Osteoblast (primary cell): Measurements from ENCODE around the gene PHAF1. TPM values are rescaled to one million over a fixed set of nuclear protein-coding genes. Genes with fewer than 3 reads are reported as not detected.

Source experiments
- DNase-seq: peaks from one replicate; pipeline ENCODE4 v3.0.0; 2011; ENCODE audit warnings: low spot score, mixed read lengths; ENCODE audit not compliant: insufficient read length; ENCODE audit errors: missing footprints
- H2AFZ ChIP-seq: 2 replicates; pipeline ENCODE4 v1.6.0; 2011; ENCODE audit warnings: mild to moderate bottlenecking, low read length
- H3K27ac ChIP-seq: 2 replicates; pipeline ENCODE4 v1.5.1; 2011; ENCODE audit warnings: mild to moderate bottlenecking, low read depth, low read length, moderate library complexity
- H3K27me3 ChIP-seq: 2 replicates; pipeline ENCODE4 v1.6.0; 2012; ENCODE audit warnings: mild to moderate bottlenecking, control low read depth, inconsistent platforms, low read length, moderate library complexity; ENCODE audit not compliant: insufficient read depth
- H3K36me3 ChIP-seq: 2 replicates; pipeline ENCODE4 v1.5.1; 2011; ENCODE audit warnings: mild to moderate bottlenecking, low read length, control low read depth, moderate library complexity; ENCODE audit not compliant: insufficient read depth
- H3K4me1 ChIP-seq: 2 replicates; pipeline ENCODE4 v1.5.1; 2011; ENCODE audit warnings: mild to moderate bottlenecking, low read length, control low read depth, moderate library complexity; ENCODE audit not compliant: insufficient read depth
- H3K4me2 ChIP-seq: 2 replicates; pipeline ENCODE4 v1.6.0; 2011; ENCODE audit warnings: mild to moderate bottlenecking, low read length; ENCODE audit not compliant: insufficient read depth
- H3K4me3 ChIP-seq: fragments of 200-600 bp; sonication (generic); 3 replicates; pipeline ENCODE4 v1.5.1; 2012; ENCODE audit warnings: mild to moderate bottlenecking, low read length, inconsistent platforms; ENCODE audit not compliant: insufficient read depth
- H3K79me2 ChIP-seq: 2 replicates; pipeline ENCODE4 v1.6.0; 2012; ENCODE audit warnings: mild to moderate bottlenecking, low read length, control low read depth, inconsistent platforms; ENCODE audit not compliant: insufficient read depth
- H3K9me3 ChIP-seq: 2 replicates; pipeline ENCODE4 v1.5.1; 2011; ENCODE audit warnings: low read depth, low read length, control low read depth
- H4K20me1 ChIP-seq: 2 replicates; pipeline ENCODE4 v1.6.0; 2012; ENCODE audit warnings: mild to moderate bottlenecking, low read length, control low read depth; ENCODE audit not compliant: insufficient read depth
- total RNA-seq: library from RNA; depleted of rRNA; stranded (reverse); fragments of >200 nt; gene quantifications from 2 replicates; pipeline ENCODE4 v1.2.3, GENCODE V29; 2012
- TF ChIP-seq, protein P1 (sequence below): IDR thresholded peaks from 2 replicates; pipeline ENCODE4 v1.5.1; 2011; ENCODE audit warnings: mild to moderate bottlenecking, low read depth, low read length, moderate library complexity; ENCODE audit errors: extremely low read depth

PHAF1 gene
- total RNA-seq, 1 donor: 13.8 TPM

DNA sequence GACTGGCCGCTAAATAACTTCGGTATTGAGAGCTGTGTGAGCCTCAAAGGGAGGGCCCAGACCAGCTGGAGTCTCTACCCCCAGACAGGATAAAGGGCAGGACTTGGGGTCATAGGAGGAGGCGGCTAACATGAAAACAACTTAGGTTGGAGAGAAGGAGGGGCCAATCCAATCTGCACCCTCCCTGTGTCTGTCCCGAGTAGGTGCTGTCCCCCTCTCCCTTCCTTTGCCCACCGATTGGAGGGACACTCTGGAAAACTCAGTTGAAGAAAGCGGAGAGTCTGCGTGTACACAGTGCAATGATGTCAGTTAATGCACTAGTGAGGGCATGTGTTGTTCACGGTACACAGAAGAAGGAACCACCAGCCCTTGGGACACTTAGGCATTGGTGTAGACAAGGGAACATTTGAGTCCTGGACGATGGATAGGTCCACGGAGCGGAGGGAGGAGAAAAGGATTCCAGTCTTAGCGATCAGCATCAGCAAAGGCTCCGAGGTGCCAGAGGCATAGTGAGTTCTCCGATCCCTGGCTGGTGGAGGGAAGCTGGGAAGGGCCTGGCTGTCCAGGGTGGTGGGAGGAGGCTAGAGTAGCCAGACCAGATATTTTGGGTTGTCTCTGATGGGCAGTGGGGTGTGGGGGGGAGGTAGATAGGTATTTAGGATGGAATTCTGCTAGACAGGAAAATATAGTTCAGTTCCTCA is 61.4 kb downstream of the PHAF1 start:
- TF ChIP-seq, protein P1, sequence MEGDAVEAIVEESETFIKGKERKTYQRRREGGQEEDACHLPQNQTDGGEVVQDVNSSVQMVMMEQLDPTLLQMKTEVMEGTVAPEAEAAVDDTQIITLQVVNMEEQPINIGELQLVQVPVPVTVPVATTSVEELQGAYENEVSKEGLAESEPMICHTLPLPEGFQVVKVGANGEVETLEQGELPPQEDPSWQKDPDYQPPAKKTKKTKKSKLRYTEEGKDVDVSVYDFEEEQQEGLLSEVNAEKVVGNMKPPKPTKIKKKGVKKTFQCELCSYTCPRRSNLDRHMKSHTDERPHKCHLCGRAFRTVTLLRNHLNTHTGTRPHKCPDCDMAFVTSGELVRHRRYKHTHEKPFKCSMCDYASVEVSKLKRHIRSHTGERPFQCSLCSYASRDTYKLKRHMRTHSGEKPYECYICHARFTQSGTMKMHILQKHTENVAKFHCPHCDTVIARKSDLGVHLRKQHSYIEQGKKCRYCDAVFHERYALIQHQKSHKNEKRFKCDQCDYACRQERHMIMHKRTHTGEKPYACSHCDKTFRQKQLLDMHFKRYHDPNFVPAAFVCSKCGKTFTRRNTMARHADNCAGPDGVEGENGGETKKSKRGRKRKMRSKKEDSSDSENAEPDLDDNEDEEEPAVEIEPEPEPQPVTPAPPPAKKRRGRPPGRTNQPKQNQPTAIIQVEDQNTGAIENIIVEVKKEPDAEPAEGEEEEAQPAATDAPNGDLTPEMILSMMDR: no peak
- peaks cover 2% of the 10 kb centered on the region for H4K20me1 ChIP-seq
- H3K9me3 ChIP-seq: no peaks in the 10 kb centered on the region
- peak overlapping the region; percentile 38 for H3K27ac ChIP-seq
- peak overlapping the region; percentile 72 for H3K4me3 ChIP-seq
- H2AFZ ChIP-seq: peak overlapping the region; percentile 45
- no peaks in the 10 kb centered on the region for H3K36me3 ChIP-seq
- DNase-seq: no peak
- peak overlapping the region; percentile 90 for H3K4me2 ChIP-seq
- peaks cover 22% of the 10 kb centered on the region for H3K4me1 ChIP-seq
- no peaks in the 10 kb centered on the region for H3K27me3 ChIP-seq
- no peaks in the 10 kb centered on the region for H3K79me2 ChIP-seq

DNA sequence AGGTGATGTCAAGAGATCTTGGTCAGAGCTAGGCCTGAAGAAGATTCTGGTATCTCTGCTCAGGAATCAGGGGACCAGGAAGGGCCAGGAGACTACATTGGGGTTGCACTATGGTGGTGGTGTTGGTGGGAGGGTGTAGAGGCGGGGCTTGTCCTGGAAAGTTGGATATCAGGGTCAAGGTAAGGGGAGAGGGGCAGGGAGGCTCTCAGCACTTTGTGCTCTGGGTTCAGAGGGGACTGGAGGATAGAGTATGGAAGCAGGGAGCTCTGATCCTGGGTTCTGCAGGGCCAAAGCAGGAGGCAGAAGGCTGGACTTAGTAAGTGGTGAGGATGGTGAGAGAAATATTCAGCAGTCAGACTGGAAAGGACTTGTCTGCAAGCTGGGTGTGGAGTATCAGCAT is 63.6 kb downstream of the PHAF1 start:
- Histone ChIP-seq H3K79me2 (no peaks in the 10 kb centered on the region), H3K27ac (peak overlapping the region; percentile 39), H3K36me3 (no peaks in the 10 kb centered on the region), H3K4me1 (peaks cover 22% of the 10 kb centered on the region), H3K4me3 (peak overlapping the region; percentile 78), H4K20me1 (peaks cover 11% of the 10 kb centered on the region), H2AFZ (peak overlapping the region; percentile 85), H3K4me2 (peak overlapping the region; percentile 95), H3K27me3 (no peaks in the 10 kb centered on the region), H3K9me3 (no peaks in the 10 kb centered on the region)
- TF ChIP-seq, protein P1: no peak
- DNase-seq: no peak

DNA sequence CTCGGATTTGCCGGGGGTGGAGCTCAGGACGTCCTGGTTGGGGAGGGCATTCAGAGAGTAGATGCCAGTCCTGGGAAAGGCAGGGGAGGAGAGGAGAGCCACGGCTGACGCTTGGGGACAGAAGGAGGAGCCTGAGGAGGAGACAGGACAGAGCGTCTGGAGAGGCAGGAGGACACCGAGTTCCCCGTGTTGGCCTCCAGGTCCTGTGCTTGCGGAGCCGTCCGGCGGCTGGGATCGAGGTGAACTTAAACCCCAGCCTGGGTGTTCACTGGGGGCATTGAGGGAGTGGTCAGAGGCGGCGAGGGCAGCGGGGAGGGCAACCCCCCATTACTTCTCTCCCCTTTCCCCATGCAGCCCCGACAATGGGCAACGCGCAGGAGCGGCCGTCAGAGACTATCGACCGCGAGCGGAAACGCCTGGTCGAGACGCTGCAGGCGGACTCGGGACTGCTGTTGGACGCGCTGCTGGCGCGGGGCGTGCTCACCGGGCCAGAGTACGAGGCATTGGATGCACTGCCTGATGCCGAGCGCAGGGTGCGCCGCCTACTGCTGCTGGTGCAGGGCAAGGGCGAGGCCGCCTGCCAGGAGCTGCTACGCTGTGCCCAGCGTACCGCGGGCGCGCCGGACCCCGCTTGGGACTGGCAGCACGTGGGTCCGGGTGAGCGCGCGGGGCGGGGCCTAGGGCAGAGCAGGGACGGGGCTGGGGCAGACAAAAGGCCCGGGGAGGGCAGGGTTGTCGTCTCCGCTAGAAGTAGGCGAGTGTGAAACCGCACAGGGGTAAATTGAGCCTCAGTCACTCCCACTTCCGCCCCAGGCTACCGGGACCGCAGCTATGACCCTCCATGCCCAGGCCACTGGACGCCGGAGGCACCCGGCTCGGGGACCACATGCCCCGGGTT is 64.3 kb downstream of the PHAF1 start:
- Histone ChIP-seq H3K27ac (peak overlapping the region; percentile 39), H3K4me1 (peaks cover 22% of the 10 kb centered on the region), H3K9me3 (no peaks in the 10 kb centered on the region), H3K4me2 (peak overlapping the region; percentile 95), H2AFZ (peak overlapping the region; percentile 85), H3K27me3 (no peaks in the 10 kb centered on the region), H3K79me2 (no peaks in the 10 kb centered on the region), H3K36me3 (no peaks in the 10 kb centered on the region), H3K4me3 (peak overlapping the region; percentile 78), H4K20me1 (peaks cover 15% of the 10 kb centered on the region)
- DNase-seq: peak; percentile 99
- TF ChIP-seq, protein P1: peak; percentile 16
